ENCODE measurements around the gene HOMER2.

Gene HOMER2

DNA sequence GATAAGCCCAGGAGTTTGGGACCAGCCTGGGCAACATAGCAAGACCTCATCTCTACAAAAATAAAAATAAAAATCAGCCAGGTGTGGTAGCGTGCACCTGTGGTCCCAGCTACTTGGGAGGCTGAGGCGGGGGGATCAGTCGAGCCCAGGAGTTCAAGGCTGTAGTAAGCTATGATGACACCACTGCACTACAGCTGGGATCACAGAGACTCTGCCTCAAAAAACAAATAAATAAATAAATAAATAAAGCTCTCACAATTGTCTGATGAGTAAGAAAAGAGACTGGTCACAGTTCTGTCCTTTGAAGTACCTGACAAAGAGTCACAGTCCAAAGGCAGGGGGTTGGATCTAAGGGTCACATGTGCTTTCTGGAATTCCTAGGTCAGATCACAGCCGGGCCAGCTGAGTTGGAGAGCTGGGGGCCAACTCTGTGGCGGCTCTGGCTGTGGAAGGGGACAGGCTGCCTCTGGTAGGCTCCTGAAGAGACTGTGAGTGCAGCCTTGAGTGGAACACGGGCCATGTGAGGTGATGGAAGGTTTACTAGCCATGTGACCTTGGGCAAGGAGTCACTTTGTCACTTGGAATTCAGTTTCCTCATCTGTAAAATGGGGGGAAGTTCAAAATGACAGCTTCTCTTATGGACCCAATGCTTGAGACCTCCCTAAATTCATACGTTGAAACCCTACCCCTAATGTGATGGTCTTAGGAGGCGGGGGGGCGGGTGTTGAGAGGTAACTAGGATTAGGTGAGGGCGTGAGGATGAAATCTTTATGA lies 95.9 kb downstream of the HOMER2 start:
- DNase-seq (ENCODE audit: low read depth): no peak

DNA sequence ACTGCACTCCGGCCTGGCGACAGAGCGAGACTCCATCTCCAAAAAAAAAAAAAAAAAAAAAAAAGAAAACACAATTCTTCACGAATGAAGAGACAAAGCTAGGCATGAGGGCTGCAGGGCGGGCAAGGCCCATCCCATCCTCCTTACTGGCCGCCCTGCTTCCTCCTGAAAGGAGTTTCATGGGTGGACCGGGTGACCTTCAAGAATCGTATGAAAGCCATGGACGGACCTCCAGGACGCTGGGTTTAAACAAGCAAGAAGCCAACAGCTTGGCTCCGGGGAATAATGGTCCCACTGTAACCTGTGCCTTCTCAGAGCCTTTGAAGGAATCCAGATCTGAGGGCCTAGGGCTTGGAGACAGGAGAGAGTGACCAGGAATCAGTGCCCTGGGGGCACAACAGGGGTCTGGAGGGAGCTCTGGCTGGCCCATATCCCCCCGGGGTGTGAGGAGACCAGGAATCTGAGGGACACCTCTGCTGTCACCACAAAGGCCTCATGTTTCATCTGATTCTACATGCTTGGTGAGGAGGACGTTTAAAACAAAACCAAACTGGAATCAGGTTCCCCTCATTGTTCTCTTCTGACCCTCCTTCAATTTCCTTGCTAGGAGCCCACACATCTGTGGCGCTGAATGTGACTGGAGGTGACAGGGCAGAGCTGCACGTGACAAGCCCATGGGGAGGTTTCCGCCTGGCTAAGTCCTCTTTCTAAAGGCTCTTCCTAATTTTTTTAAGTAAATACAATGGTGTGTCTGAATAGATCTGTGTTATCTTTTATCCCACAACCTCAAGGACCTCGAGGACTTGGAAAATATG lies 97.0 kb downstream of the HOMER2 start:
- DNase-seq (ENCODE audit: low read depth): no peak

DNA sequence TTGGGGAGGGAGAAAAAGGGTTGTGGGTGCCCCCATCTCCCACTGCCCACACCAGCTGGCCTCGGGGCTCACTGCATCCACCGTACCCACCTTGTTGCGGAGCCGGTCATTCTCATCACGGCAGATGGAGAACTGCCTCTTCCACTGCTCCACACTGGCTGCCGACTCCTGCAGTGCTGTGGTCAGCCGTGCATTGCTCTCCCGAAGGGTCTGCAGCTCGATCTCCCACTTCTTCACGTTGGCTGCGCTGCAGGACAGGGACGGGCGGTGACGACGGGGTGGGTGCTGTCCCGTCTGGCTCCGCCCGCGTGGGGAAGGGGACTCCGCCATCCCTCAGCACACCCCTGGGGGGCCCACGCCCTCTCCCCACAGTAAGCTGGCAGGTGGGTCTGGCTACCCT lies 98.0 kb downstream of the HOMER2 start:
- DNase-seq (ENCODE audit: low read depth): no peak

DNA sequence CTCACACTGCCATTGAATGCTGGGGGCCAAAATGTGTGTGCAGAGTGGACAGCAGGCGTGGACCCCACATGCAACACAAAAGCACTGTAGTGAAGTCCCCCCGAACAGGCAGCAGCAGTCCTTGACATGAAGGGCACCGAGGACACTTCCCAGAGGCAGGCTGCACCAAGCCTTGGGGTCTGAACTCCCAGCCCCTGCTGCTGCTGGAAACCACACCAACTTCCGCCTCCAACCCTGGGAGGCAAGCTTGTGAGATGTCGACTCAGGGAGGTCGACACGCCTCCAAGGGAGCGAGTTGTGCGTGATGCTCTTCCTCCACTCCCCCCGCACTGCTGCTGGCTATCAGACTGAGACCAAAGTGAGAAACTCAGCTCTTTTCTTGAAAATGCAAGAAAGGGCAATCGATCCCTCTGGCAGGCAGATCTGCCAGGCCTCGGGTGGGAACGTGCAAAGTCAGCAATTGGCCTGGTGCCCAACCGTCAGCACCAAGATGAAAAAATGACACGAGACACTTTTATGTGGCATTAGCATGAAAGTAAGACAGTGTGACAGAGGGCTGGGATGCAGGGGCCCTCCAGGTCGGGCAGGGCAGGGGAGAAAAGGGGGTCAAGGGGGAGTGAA lies 99.5 kb downstream of the HOMER2 start:
- no peak for DNase-seq (ENCODE audit: low read depth)

DNA sequence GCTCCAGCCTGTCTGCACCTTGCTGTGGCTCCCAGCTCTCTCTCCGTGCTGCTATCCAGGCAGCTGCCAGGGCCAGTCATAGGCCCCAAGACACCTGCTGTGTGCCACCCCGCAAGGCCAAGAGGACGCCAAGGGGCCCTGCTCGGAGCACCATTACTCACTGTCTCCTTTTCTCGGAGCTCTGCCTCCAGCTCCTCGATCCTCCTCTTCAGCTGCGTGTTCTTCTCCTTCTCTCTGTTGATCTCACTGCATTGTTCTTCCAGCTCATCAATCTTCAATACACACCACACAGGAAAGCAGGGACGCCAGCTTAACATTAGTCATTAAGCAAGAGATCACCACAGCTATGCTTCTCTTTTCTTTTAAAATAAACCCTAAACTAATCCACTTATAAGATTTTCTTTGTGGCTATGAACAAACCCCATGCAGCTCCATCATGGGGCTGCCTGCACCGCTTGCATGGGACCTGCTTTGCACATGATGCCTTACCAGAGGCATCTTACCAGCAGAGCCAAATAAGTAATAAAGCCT lies 100.5 kb downstream of the HOMER2 start:
- no peak for DNase-seq (ENCODE audit: low read depth)

DNA sequence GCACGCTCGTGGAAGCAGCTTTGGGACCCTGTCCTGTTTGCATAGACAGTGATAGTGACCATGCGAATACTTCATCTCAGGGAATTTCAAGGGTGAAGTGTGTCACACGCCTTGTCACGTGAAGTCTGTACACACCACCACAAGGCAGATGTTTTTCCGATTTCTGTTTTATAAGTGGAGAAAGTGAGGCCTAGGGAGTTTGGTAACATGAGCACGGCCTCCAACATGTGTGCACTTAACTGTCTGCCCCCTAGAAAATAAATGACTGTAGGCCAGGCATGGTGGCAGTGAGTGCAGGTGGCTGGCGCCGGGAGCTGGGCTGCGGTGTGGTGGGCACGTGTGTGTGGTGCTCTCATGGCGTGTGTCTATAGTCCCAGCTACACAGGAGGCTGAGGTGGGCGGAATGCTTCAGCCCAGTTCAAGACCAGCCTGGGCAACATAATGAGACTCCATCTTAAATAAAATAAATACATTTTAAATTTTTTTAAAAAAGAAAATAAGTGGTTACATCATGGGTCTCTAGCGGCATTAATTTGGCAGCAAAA lies 101.1 kb downstream of the HOMER2 start:
- DNase-seq (ENCODE audit: low read depth): no peak

DNA sequence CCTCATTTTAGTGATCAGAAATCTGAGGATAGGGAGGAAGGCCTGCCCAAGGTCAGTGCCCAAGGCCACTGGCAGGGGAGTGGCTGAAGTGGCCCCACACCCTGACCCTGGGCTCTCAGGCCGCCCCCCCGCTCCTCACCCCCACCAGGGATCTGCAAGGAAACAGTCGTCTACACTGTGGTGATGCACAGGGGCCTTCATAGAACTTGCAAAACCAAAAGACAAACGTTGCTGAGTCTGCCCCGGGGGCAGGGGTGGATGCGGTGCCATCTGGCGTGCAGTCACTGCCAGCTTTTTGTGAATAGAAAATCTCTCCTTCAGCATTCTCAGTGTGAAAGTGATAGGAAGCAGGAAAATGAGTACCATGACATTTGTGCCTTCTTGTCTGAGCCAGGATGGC lies 101.8 kb downstream of the HOMER2 start:
- DNase-seq (ENCODE audit: low read depth): no peak

DNA sequence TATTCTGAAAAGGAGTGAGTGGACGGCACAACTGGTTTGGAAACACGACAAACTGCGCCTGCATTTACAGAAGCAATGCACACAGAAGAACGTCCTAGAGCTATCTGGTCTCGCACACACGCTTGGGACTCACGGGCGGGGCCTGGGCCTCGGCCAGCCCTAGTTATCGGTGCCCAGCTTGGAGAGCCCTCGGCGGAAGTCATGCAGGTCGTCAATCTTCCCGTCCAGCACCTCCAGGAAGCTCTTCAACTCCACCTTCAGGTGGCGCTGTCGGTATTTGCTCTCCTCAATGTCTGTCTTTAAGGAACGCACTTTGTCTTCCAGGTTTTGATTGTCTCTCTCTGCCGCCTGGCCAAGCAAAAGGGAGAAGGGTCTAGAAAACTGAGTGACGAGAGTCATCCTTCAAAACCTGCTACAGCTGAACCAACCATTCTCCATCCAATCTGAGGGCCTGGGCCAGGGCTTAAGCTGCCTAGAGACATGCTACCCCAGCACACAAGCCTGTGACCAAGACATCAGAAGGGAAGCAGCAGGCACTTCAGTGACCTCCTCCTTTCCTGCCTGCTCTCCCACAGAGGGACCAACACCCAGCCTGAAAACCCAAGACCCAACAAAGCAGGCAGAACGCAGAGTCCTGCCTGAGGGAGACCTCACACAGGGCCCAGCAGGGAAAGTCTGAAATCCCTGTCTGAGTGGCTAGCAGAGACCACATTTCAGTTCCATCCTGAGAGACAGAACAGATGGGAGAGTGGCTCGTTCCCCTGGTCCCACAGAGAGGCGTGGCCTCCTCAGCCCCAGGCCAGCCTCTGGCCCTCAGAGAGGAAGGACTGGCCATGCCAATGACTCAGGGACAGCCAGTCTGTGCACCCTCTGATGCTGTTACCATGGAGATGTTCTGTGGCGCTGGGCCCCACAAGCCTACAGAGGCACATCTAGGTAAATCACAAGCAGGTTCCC lies 102.7 kb downstream of the HOMER2 start:
- DNase-seq (ENCODE audit: low read depth): peak; percentile 74

DNA sequence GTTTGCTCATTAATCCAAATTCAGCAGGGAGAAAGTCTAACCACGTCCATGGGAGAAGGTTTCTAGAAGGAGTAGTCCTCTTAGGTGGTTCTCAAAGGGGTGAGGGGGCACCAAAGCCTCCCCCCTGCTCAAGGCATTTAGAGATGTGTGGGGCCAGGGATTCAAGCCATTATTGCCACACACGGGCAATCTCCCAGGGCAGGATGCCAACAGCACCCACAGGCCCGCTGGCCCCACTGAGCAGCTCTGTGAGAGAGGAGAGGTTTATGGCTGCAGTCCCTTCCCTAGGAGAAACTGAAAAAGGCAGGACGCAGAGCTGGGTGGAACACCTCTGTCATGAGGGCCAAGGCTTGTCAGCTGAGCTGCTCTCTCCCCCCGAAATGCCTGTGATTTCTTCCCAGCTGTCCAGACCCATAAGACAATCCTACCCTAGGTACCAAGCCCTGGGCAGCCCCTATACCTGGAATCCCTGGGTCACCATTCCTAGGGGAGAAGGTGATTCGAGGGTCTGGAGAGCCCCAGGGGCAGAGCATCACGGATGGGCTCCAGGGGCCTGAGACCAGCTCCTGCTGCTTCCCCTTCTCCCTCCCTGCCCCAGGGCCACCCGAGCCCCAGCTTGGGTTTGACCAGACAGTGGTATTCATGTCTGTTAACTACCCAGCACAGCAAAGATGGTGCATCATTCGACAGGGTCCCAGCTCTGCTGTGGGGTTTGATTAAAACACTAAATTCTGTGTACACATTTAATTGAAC lies 104.1 kb downstream of the HOMER2 start:
- DNase-seq (ENCODE audit: low read depth): no peak

DNA sequence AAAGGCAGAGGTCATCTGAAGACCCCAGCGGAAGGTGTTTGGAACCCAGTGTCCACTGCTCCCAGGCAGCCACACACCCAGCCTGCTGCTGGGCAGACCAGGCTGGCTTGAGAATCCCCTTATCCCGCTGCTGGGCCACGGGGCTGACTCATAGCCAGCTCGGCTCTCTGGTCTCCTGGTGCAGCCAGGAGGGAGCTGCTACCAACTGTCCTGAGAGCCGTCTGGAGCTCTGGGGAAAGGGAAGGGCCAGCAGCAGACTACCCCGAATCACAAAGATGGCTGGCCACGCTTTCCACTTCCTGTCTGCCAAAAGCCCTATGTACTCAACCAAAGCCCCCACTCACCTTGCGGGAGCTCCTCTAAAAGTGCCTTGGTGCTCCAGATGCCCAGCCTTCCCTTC lies 104.8 kb downstream of the HOMER2 start:
- no peak for DNase-seq (ENCODE audit: low read depth)

DNA sequence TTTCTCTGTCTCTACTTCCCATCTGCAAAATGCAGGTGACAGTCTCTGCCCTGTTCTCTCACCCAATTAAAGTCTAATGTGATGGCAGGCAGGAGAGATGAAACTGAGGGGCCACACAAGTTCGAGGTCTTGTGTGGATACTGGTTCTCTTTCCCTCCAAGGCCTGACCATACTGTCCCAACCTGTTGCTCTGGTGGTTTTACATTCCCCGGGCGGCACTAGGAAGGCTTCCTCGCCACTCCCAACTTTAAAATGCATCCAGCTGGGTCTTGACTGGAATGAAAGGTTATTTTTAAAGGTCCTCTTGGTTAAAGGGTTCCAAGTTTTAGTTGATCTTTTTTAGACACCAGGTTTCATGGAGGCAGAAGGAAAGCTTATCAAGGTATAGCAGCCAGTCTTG lies 105.9 kb downstream of the HOMER2 start:
- no peak for DNase-seq (ENCODE audit: low read depth)

DNA sequence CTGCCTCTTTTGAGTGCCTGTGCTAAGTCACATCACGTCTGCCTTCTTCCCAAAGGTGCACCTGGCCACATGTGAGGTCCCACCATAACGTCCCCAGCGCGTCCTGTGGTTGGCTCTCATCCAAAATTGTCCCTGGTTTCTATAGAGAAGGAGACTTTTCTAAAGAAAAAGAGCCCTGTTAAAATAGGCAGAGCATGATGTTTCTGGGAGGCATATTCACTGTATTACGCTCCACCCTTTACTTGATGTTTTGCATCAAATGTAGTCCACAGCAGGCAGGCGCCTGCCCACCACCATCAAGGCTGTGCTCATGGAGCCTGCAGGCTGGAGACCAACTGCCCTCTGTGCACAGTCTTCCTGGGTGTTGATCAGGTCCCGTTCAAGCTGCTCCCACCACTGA lies 106.8 kb downstream of the HOMER2 start:
- DNase-seq (ENCODE audit: low read depth): no peak

DNA sequence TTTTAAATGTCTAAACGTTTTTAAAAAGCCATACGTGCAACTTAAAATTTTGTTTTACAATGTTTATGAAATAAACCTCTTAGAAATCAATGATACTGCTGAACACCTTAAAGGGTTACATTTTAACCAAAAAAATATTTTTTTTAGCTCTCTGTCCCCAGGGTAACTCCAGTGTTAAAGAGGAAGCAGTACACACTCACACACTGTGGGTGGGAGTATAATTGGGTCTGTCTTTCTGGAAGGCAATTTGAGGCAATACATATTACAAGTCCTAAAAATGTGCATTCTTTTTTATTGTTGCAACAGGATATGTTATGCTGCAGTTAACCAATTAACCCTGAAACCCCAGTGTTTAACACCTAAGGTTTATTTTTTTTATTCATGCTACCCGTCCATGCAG lies 109.0 kb downstream of the HOMER2 start:
- no peak for DNase-seq (ENCODE audit: low read depth)

DNA sequence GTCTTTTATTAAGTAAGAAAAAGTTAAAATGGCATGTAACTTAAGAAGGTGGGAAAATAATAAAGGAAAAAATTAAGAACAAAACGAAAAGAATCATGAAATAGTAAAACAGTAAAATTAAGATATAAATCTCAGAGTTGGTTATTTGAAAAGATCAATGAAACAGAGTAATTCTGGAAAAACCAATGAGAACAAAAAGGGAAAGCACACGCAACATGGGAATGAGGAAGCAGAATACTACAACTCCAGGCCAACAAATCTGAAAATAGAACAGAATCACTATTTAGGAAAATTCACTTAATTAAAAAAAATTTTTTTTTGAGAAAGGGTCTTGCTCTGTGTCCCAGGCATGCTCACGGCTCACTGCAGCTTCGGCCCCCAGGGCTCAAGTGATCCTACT lies 112.4 kb downstream of the HOMER2 start:
- DNase-seq (ENCODE audit: low read depth): no peak

DNA sequence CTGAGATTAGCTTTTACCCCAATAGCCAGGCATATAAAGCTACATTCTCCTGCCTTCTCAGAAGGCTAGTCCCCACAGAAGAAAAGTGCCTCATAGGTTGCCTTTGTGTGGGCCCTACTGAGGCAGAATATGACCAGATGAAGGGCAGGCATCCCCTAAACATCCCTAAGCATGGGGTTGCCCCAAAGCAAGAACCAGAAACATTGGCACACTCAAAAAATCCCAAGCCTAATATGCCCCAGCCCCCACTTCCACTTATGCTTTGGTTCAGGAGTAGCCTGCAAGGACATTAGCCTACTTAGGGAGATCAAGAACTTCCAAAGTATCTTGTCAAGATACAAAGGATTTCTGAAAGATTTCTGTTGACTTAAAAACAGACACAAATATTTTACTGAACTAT lies 113.4 kb downstream of the HOMER2 start:
- DNase-seq (ENCODE audit: low read depth): no peak

DNA sequence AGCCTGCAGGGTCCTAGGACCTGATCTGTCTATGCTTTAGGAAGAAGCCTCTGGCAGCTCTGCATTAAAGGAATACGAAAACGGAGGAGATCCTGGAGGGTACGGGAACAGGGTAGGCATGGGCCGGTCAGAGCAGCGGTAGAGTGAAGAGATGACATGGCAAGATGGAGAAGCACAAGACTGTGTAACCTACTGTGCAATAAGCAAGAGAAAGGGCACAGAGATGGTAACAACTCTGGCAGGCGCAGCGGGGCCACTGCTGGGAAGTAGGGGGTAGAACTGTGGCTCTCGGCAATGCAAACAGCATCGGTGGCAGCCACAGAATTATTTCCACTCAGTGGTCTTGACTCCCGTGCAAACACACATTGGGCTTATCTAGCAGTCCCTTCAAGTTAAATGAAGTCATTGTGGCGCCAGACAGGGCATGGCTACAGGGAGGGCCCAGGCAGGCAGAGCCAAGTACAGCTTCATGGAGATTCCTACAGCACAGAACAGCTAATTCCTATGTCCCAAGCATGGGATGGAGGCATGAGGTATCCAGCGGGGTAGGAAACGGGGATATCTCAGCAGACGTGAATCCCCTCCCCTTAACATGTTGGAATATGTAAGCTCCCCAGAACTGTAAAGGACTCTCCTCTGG lies 114.3 kb downstream of the HOMER2 start:
- no peak for DNase-seq (ENCODE audit: low read depth)

DNA sequence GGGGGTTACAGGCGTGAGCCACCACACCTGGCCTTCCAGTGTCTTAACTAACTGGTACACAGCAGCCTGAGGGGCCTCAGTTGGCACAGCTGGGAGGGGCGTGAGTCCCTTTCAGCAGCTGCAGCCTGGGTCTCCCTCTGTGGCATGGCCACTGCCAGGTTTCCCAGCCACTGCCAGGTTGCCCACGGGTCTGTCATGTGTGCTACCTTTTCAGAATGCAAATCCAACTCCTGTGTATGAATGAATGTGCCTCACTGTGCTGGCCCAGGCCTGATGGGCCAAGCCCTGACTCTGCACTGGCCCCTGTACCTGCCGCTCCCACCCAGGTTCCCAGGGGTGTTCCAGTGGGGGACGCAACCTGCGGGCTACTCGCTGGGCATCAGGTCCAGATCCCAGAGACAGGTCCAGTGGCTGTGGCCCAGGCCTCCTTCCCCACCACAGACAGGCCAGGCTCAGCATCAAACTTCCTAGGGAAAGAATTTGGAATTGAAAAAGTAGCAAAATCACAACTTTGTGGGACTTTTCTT lies 117.1 kb downstream of the HOMER2 start:
- no peak for DNase-seq (ENCODE audit: low read depth)

DNA sequence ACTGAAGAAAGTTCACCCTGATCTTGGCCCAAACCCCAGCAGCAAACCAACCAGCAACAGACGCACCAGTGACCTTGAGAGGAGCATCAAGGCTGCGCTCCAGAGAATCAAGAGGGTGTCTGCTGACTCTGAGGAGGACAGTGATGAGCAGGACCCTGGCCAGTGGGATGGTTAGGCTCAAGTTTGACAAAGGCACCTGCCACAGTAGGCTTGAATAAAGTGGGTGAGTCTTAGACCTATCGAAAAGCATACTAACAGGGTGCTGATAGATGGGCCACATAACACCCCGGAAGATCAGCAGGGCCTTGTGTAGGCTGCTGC lies 119.2 kb downstream of the HOMER2 start:
- DNase-seq (ENCODE audit: low read depth): no peak

DNA sequence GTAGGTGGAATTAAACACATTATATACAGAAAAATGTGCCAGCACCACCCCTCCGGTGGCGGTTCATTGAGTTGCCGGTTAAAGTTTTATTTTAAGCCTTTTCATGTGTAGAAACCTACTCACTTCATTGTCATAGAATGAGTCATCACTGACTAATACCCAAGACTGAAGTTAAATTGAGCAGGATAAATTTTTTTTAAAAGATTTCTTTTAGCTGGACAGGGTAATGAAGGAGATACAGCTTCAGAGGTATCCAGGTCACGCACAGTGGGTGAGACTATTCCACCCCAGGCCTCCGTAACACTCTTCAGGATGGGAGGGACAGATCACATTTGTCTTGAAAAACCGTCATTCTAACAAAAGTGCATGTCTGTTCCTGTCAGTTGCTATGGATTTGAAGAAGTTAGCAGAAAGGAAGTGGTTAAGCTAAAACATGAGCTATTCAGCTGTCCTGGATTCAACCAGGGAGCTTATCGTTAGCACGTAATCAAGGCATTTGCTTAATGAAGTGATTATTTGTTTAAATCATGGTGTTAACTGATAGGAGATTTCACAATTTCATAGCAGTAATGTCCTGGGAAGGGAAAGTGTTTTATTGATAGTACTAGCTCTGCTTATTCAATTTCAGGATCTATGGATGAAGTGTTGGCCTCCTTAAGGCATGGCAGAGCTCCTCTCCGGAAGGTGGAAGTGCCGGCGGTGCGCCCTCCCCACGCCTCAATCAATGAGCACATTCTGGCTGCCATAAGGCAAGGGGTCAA lies 119.7 kb downstream of the HOMER2 start:
- peak; percentile 62 for DNase-seq (ENCODE audit: low read depth)

All from fibroblast of gingiva (primary cell).